SK-N-SH (cell line): ENCODE measurements around the gene RPL22.

ENCODE experiments used
- CTCF ChIP-seq: fragments of 200-600 bp; sonication (generic); IDR thresholded peaks from 2 replicates; pipeline ENCODE4 v1.6.1; 2017; ENCODE audit warnings: antibody characterized with exemption, mild to moderate bottlenecking, moderate library complexity
- GATA2 ChIP-seq: sonication (generic); formaldehyde crosslinking; IDR thresholded peaks from 2 replicates; pipeline ENCODE4 v1.5.0; 2020; ENCODE audit warnings: mild to moderate bottlenecking, missing genetic modification reagents
- MAX ChIP-seq: IDR thresholded peaks from 2 replicates; pipeline ENCODE4 v1.4.0; 2012; ENCODE audit warnings: low read depth

GRCh38 chr1:6210591-6211355 lies 11.4 kb upstream of the RPL22 start:
- TF ChIP-seq GATA2 (no peak), MAX (no peak), CTCF (no peak)
